ENCODE results near the gene IGIP.

- TF ChIP-seq CTCF (IDR thresholded peaks at IDR 0.05), result no peak
- TF ChIP-seq POLR2A (IDR thresholded peaks at IDR 0.05), result no peak
Measured at GRCh38 chr5:140176031-140176387, 50.3 kb downstream of the IGIP start.
